Peyer's patch (tissue), 4 donors: Measurements from ENCODE around the gene UGCG. TPM values are rescaled to one million over a fixed set of nuclear protein-coding genes. Genes with fewer than 3 reads are reported as not detected.

Experiments
- DNase-seq, 3 donors: peaks; one replicate each; pipeline ENCODE4 v3.0.0-alpha.2; 2017 to 2019
- H3K27ac ChIP-seq, 4 donors: fragments of 200-600 bp; sonication (generic); one replicate each; pipeline ENCODE4 v1.5.1; 2016 to 2019
- H3K27me3 ChIP-seq, 2 donors: fragments of 200-600 bp; sonication (generic); one replicate each; pipeline ENCODE4 v1.5.1; 2019
- H3K36me3 ChIP-seq, 3 donors: fragments of 200-600 bp; sonication (generic); one replicate each; pipeline ENCODE4 v1.5.1; 2016 to 2019
- H3K4me1 ChIP-seq, 4 donors: fragments of 200-600 bp; sonication (generic); one replicate each; pipeline ENCODE4 v1.5.1; 2016 to 2019
- H3K4me3 ChIP-seq, 4 donors: fragments of 200-600 bp; sonication (generic); 1 replicate in 3 of 4; 2 replicates in 1 of 4; pipeline ENCODE4 v1.5.1; 2016 to 2019; ENCODE audit warnings: mild to moderate bottlenecking in 1 of 4
- H3K9me3 ChIP-seq, 4 donors: fragments of 200-600 bp; sonication (generic); one replicate each; pipeline ENCODE4 v1.5.1; 2016 to 2019; ENCODE audit warnings: mild to moderate bottlenecking in 1 of 4
- POLR2A ChIP-seq, 2 donors: fragments of 450-650 bp; IDR thresholded peaks; one replicate each; pipeline ENCODE4 v1.5.1; 2017; ENCODE audit warnings: antibody characterized with exemption in 2 of 2, mild to moderate bottlenecking in 2 of 2, moderate library complexity in 2 of 2
- small RNA-seq, 2 donors: library from RNA; depleted of rRNA; stranded (forward); fragments of <200 nt; gene quantifications; one replicate each; pipeline ENCODE3, GENCODE V24; 2016
- total RNA-seq, 4 donors: library from RNA; depleted of rRNA; stranded (reverse); fragments of >200 nt; gene quantifications; one replicate each; pipeline ENCODE4 v1.1.0, GENCODE V29; 2016
- TF ChIP-seq, protein P1 (sequence below), 6 experiments: fragments of 450-650 bp in 4 of 6; fragments of 200-600 bp in 2 of 6; sonication (generic) in 1 of 6; IDR thresholded peaks; one replicate each; pipeline ENCODE4 v1.5.1; 2017 to 2019; ENCODE audit warnings: antibody characterized with exemption in 6 of 6, mild to moderate bottlenecking in 3 of 6, moderate library complexity in 1 of 6

UGCG gene
- total RNA-seq, 4 donors from 2014 or later: 35.6 to 68.5 (median 61.4) TPM

DNA sequence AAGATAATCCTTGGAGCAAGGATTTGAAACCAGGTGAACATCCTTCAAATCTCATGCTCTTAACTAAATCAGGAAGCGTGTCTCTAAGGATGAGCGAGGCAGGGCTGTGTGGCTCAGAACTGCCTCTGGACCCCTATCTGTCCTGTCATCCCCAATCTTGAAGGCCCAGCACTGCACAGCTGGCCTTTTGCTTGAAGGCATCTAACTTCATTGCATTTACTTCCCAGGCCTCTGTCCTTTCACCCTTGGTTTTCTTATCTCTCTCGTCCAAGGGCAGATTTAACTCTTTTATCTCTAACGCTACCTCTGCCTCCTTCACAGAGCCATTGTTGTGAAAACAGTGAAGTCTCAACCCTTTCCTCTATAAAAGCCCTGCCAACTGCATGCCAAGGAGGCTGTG is 83.8 kb downstream of the UGCG start:
- no peaks in the 10 kb centered on the region for H3K36me3 ChIP-seq
- no peaks in the 10 kb centered on the region for H3K27me3 ChIP-seq
- H3K4me3 ChIP-seq: no peak overlapping the region
- H3K9me3 ChIP-seq: no peaks in the 10 kb centered on the region
- DNase-seq: no peak
- H3K27ac ChIP-seq: no peak overlapping the region
- TF ChIP-seq POLR2A (IDR thresholded peaks at IDR 0.05): no peak
- TF ChIP-seq, protein P1, sequence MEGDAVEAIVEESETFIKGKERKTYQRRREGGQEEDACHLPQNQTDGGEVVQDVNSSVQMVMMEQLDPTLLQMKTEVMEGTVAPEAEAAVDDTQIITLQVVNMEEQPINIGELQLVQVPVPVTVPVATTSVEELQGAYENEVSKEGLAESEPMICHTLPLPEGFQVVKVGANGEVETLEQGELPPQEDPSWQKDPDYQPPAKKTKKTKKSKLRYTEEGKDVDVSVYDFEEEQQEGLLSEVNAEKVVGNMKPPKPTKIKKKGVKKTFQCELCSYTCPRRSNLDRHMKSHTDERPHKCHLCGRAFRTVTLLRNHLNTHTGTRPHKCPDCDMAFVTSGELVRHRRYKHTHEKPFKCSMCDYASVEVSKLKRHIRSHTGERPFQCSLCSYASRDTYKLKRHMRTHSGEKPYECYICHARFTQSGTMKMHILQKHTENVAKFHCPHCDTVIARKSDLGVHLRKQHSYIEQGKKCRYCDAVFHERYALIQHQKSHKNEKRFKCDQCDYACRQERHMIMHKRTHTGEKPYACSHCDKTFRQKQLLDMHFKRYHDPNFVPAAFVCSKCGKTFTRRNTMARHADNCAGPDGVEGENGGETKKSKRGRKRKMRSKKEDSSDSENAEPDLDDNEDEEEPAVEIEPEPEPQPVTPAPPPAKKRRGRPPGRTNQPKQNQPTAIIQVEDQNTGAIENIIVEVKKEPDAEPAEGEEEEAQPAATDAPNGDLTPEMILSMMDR (IDR thresholded peaks at IDR 0.05): no peak
- peaks cover 0 to 3% (median 1%) of the 10 kb centered on the region in 4 donors for H3K4me1 ChIP-seq

DNA sequence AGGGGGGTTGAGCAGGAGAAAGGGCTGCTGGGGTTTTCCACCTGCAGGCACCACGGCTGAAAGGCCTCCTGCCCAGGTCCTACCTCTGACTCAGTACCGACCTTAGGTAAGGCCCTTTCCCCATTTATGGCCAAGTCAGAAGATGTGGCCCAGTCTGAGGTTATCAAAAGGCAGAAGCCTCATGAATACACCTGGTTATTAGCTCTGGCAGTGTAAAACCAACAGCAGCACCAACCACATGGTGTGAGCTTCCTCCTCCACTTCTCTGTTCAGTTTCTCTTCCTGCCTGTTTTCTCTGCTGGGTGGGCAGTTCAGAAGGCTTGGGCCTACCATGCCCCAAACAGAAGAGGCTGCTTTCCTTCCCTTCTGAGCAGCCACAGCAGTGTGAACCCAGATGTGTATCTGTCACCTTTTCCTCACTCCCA is 86.9 kb downstream of the UGCG start:
- DNase-seq: peak in 2 of 3 donors; percentile 61 to 67
- Histone ChIP-seq H3K4me3 (no peak overlapping the region), H3K4me1 (peaks cover 0 to 14% (median 0%) of the 10 kb centered on the region in 4 donors), H3K36me3 (no peaks in the 10 kb centered on the region), H3K27ac (peak overlapping the region in 2 of 4 donors; percentile 65 to 66), H3K9me3 (no peaks in the 10 kb centered on the region), H3K27me3 (no peaks in the 10 kb centered on the region)
- no peak for TF ChIP-seq POLR2A (IDR thresholded peaks at IDR 0.05)
- TF ChIP-seq, protein P1 (IDR thresholded peaks at IDR 0.05): no peak

DNA sequence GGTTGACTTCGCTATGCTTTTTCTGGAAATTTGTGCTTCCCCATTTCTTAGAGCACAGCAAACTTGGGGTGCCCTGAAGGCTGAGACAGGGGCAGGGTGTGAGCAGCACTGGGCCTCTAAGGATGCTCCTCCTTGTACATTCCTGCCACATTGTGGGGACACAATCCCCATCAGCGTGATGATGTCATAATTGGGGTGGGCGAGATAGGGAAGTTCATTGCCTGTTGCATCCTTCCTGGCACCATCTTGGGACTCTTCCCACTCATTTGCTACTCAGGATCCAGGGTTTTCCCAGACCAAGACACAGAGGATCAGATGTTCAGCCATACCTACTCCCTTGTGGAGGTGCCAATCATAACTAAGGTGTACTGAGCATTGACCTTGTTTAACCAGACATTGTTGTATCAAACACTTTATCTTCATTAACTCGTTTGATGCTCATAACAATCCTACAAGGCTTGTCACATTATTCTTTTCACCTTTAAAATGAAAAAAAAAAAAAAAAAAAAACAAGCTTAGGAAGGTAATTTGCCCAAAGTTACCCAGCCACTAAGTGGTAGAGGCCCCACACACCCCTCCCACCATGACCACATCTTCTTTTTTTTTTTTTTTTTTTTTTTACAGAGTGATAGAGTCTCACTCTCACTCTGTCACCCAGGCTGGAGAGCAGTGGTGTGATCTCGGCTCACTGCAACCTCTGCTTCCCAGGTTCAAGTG is 87.6 kb downstream of the UGCG start:
- DNase-seq: peak in 1 of 3 donors; percentile 19
- no peak overlapping the region for H3K4me3 ChIP-seq
- H3K27me3 ChIP-seq: no peaks in the 10 kb centered on the region
- H3K9me3 ChIP-seq: no peaks in the 10 kb centered on the region
- H3K4me1 ChIP-seq: peaks cover 0 to 14% (median 0%) of the 10 kb centered on the region in 4 donors
- peak overlapping the region in 2 of 4 donors; percentile 65 to 66 for H3K27ac ChIP-seq
- H3K36me3 ChIP-seq: no peaks in the 10 kb centered on the region
- TF ChIP-seq POLR2A (IDR thresholded peaks at IDR 0.05): no peak
- TF ChIP-seq, protein P1 (IDR thresholded peaks at IDR 0.05): no peak

Small RNA genes lying within 50 kb of the gene (small RNA-seq; reads per million reads assigned to genes)
- gene MIR4668: 0 reads per million in 2 donors

Other genes starting within 250 kb of the UGCG start
- gene GNG10, start 235.2 kb upstream of the UGCG start, total RNA-seq: 10 to 100 TPM; 15.8 to 64.4 (median 31.5) TPM
- not detected for gene SHOC1, start 101.9 kb upstream of the UGCG start, total RNA-seq